Activated naive CD4-positive, alpha-beta T cell treated with anti-CD3 and anti-CD28 coated beads, Interleukin-2, amount 50 U/mL, for 16 hours (primary cell): Measurements from ENCODE around the gene PHLPP1.
"Not testable (repeated sequence)": the region's sequence is repeated elsewhere in the genome, so short reads cannot be mapped to it uniquely, and the experiment has no call there.

Experiments
- DNase-seq: peaks from one replicate; pipeline ENCODE4 v3.0.0-alpha.2; 2020

PHLPP1 gene

DNA sequence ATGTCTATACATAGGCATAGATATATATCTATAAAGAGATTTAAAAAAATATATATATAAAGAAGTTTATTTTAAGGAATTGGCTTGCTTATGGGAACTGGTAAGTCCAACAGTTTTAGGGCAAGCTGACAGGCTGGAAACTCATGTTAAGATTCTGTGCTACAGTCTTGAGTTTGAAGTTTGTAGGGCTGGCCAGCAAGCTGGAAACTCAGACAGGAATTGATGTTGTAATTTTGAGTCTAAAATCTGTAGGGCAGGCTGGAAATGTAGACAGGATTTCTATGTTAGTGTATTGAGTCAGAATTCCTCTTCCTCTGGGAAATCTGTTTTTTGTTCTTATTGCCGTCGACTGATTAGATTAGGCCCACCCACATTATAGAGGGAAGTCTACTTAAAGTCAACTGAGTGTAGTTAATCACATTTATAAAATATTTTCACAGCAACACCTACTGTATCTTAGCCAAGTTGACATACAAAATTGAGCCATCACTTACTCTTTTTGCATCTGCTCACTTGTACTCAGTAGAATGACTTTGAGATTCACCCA is 60.8 kb downstream of the PHLPP1 start:
- DNase-seq, result no peak

DNA sequence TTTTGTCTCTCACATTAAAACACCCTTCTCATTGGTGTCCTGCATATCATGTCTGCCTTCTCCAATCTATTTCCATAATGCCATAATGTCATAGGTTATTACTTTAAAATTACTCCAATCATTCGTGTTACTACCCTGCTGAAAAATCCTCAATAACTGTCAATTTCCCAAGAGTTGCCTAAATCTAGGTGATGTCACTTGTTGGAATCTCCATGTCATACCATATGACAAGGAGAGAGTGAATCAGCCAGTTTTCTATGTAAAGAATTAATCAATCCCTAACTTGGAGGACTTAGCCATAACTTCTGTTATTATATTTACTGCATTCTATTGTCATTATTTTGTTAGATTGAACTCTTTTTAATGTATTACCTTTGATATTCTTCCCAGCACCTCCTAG is 62.5 kb downstream of the PHLPP1 start:
- no peak for DNase-seq

DNA sequence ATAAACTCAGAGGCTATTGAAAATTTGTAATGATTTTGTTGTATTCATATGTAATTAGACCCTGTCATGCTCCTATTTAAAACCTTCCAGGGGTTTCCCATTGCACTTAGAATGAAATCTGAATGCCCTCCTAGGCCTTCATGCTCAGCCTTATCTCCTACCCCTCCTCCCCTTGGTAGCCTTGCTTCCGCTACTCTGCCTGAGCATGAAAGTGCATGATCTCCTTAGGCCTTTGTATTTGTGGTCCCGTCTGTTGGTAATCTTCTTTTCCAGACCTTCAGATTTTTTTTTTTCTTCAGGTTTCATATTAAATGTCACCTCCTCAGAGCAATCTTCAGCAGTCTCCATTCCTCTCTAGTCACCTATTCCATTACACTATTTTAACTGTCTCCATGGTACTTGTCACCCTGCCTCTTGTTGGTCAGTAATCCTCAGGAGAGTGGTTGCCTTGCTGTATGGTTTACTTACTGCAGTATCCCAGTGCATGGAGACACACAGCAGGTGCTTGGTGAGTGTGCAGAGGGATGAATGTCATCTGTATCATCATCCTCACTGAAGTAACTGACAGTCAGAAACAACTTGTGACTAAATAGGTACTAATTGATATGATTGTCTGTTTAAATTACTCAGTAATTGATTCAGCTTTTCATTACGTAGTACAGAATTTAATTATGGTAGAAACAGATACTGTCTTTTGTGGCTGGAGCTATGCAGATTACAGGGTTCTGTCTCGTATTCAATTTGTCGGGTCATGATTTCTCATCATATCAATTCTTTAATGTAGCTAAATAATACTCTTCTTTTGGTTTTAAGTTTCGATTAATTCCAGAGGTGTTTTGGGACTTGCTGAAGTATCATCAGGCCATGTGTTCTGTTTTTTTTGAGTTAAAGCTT is 63.9 kb downstream of the PHLPP1 start:
- DNase-seq, result no peak

DNA sequence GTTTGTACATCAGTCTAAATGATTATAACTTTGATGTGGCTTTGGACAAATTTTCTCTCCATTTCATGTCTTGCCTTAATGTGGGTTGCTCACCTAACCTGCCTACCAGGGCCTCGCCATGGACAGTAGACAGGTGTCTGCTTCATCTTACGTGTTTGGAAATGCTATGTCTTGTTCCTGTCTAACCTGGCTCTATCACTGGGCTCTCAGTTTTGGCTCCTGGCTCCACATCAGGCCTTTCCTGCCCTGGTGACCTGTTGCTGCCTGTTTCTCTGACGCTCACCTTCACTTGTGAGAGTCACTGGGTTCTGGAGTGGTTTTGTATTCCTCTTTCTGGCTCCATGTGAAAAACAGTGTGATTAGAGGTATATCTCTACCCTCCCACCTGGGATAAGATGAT is 65.9 kb downstream of the PHLPP1 start:
- no peak for DNase-seq

DNA sequence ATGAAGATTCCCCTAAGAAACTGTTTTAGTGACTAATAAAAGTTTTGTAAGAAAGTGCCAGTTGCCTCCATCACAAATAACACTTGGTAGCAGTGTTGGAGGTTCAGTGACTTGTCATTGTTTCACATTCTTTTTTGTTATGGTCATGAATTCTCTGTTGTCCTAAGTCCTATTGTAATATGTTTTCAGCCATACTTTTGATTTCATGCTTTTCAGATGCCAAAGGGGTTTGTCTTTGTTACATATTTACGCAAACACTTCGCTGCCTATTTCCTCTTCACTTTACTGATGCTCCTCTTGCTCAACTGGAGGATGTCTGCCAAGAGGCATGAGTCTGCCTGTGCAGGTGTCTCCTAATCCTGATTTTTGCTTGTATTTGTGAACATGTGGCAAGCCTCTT is 66.6 kb downstream of the PHLPP1 start:
- DNase-seq, result no peak

DNA sequence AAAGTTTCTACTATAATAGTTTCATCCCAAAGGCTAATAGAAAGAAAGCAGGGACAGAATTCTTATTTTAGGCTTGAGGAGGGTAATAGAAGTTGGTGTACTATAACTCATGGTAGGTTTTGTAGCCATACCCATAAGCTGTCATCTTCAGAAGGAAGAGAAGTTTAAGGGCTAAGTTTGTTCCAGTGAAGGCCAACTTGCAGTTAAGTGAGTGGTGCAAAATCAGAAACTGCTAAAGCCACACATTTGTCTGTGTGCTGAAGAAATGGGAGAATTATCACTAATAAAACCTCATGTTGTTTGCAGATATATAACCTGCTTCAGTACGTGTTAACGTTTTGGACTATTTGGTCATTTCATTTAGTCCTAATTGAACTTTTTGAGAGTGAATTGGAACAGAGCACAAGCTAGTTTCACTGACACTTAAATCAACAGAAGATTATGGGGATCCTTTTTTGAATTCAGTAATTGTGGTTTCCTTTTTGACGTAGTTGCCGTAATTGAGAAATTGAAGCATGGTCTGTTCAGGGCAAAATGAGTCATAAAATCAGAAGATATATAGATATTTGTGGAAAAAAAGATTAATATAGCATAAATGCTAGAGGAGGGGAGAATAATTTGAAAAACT is 69.1 kb downstream of the PHLPP1 start:
- DNase-seq, result no peak

DNA sequence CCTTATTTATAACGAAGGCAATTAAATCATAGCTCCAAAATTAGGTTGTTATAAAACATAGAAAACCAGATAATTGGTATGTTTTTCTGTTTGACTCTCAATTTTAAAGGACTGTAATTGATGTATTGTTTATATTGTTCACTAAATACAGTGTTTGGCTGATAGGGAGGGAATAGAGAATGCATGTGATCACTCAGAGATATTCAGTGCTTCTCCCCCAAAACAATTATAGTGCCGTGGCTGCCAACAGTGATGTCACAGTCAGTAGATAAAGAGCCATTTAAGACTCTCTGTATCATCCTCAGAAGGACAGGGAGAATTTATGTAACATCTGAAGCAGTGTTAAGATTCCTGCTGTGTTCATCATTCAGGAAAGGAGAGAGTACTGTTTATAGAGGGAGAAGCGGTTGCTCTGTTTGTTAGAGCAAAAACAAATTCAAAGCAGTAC is 69.6 kb downstream of the PHLPP1 start:
- no peak for DNase-seq

DNA sequence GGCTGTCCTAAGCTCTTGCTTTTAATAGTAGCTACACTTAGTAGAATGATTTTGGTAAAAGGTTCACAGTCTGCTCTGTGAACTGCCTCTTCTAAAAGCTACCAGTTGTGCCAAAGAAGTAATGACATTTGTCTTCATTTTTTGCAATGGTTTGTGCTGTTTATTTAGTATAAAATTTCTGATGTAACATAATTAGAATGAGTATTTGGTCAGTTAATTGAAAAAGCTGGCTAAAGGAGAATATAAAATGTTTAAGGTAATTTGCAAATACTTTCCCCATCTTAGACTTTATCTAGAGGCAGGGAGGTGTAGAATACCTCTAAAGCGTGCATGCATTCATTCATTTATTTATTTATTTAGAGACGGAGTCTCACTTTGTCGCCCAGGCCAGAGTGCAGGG is 71.3 kb downstream of the PHLPP1 start:
- no peak for DNase-seq

DNA sequence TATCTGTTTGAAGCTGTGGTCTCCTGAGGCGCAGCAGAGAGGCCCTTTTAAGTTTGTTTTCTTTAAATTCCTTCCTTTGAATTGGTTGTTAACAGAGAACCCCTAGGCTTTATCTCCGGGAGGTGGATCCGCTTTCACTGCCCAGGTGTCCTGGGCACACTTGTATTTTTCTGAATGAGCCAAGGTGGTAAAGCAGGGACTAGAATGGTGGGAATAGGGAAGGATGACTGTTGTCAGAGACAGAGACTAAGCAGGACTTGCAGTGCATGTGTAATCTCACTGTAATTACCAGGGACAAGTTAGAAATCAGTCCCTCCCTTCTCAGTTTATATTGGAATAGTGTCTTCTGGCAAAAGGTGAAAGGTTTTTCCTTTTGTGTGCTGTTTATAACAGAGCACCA is 72.8 kb downstream of the PHLPP1 start:
- DNase-seq, result no peak

DNA sequence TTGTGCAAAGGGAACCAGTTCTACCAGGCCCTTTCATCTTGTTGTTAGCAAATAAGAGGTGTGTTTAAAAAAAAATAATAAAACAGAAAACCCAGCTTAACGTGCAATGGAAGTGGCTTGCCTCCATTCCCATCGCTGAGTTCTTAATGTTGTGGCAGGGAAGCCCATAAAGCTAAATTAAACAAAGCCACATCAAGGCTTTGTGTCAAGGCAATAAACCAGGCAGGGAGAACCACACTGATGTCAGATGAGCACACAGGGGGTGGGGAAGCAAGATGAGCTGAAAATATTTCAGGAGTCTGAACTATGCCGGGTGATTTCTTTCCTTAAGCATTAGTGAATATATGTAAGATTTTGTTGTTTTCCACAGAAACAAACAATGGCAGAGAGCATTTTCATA is 73.5 kb downstream of the PHLPP1 start:
- no peak for DNase-seq

DNA sequence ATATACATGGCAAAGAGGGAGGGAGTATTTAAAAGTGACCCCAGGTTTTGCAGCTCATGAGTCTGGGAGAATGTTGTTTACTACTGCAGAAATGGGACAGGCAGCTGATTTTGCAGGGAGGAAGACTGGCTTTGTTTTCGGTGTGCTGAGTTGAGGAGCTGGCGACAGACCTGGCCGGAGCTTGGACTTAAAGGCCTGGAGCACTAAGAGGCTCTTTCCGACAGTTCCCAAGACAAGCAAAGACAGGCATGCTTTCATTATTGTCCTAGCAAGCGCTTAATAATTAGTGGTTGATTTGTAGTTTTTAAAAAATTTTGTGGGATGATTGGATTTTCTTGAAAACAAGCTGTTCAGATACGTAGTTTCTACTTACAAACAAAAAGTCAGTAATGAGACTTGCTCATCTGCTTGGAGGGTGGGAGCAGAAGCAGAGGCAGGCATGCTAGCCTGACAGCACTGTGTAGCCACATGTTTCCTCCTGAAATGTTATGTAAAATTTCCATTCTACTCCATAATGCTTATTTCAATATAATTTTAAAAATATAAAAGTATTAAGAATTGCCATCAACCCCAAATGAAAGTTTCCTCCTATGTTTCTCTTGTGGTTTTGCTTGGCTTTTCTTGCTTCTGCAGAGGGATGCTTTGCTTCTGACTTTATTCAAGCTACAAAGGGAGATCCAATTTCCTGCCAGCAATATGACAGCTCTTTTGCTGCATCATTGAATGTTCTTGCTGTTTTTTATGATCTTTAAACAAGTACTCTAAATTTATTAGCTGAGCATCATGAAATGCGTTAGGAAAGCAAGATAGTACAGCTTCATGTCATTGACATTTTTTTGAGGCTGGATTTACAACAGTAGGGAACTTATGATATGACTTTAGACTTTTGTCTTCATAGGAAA is 75.8 kb downstream of the PHLPP1 start:
- DNase-seq, result no peak

DNA sequence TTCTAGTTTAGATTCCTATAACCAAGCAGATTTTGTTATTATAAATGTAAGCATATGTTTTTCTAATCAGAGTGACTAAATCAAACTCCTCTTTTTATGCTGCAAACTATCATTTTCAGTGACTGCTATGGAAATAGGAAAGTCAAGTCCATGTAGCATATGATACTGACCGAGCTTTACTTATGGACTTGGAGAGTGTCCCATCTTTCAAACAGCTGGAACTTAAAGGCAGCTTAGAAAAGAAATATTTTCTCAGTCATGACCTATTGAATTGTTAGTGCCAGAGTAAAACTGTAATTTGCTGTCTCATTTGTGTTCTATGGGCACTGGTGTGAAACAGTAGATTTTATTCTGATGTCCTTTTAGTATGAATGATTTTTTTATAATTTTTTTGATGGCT is 76.7 kb downstream of the PHLPP1 start:
- no peak for DNase-seq

DNA sequence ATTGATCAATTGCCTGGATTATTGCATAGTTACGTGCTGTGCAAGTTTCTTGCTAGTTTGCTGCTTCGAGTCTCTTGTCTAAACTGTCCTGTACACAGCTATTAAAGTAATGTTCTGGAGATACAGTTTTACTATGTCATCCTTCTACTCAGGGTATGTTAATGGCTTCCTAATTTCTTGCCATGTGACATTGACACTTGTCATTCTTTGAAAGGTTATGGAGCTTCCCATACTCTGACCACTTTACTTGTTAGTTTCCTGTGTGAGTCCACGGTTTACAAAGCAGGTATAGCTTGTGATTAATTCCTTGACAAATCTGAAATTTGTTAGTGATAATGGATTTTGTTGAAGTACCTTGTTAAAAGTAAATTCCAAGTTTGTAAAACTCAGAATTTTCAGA is 80.5 kb downstream of the PHLPP1 start:
- DNase-seq, result no peak

DNA sequence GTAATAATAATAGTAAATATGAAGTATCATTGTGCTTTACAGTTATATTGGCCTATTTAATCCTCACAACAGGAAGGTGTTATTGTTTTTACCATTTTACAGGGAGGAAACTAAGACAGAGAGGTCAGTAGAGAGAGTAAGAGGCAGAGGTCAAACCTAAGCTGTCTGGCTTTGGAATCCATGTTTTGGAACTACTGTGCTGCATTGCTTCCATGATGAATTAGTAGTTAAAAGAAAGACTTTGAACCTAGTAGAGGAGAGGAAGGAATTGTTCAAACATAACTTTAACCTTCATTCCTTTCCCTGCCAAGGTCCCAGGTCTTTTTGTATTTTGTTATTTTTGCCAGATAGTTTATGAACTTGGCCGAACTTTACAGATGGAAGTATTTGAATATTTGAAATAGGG is 80.9 kb downstream of the PHLPP1 start:
- no peak for DNase-seq

DNA sequence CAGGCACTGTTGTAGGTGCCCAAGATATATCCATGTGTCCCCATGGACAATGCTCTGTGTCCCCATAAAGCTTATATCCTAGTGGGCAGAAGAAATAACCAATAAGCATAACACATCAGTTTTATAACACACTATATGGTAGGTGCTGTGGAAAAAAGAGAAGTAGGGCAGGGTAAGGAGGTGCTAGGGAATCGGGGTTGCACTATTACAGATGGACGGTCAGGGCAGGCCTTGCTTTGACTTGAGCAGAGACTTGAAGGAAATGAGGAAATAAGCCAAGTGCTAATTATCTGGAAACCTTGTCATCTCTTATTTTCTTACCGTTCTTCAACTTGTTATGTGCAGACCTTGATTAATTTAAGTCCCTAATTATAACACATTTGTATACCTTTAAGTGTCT is 82.0 kb downstream of the PHLPP1 start:
- no peak for DNase-seq

DNA sequence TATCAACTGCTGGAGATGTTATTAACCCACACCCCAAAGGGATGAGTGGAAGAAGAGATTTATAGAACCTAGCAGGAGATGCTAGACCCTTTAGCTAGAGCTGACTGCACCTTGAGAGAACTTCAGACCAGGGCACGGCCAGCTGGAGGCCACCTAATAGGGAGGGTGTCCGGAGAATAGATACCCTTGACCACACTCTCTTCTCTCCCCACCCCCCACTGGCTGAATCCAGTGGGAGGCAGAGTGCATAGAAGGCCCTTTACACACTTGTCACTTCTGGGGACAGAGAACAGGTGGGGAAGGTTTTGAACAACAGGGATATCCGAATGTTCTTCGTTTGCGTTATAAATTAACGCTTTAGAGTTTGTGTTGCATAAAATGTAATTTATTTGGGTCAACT is 84.6 kb downstream of the PHLPP1 start:
- DNase-seq, result no peak

DNA sequence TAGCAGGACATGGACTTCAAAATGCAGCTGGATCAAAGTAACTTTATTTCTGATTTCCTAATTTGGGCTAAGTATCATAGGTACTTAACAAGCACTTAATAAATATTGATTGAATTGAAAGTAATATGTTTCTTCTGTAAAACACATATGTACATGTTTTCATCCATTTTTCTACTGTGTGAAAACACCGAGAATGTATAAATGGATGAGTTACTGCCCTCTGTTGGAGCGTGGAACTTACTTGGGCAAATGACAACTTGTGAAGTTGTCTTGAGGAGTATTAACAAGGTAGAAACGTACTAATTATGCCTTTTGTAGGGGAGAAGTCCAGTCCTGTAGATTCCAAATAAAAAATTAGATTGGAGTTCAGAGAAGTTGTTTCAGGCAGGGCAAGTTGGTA is 87.2 kb downstream of the PHLPP1 start:
- DNase-seq, result no peak

DNA sequence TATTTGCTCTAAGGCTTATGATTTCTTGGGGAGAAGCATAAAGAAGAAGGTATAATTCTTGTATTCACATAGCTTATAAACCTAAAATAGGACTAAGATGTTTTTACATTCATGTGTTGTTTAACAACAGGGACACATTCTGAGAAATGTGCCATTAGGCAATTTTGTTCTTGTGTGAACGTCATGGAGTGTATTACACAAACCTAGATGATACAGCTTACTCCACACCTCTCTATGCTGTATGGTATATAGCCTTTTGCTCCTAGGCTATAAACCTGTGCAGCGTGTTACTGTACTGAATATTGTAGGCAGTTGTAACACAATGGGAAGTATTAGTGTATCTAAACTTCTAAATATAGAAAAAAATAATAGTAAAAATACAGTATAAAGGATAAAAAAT is 92.1 kb downstream of the PHLPP1 start:
- no peak for DNase-seq

DNA sequence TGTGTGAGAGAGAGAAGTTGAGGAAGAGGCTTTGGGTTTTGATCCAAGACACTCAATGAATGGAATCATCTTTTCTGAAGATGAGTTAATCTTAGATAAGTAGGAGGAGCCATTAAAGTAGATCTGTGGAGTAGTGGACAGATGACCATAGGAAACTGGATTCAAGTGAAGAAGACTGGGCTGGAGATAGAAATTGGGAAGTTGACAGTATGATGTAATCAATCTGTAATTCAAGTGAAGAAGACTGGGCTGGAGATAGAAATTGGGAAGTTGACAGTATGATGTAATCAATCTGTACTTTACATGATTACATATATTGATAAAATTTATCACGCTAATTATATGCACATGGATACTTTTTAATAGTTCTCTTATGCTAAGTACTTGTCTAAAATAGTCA is 92.8 kb downstream of the PHLPP1 start:
- no peak for DNase-seq

DNA sequence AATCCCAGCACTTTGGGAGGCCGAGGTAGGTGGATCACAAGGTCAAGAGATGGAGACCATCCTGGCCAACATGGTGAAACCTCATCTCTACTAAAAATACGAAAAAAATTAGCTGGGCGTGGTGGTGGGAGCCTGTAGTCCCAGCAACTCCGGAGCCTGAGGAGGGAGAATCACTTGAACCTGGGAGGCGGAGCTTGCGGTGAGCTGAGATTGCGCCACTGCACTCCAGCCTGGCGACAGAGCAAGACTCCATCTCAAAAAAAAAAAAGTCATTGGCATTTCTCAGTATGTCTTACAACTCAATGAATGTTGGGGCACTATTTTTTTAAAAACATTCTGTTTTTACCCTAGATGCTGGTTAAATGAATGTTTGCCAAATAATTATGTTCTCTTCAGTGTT is 94.1 kb downstream of the PHLPP1 start:
- not testable (repeated sequence) for DNase-seq

DNA sequence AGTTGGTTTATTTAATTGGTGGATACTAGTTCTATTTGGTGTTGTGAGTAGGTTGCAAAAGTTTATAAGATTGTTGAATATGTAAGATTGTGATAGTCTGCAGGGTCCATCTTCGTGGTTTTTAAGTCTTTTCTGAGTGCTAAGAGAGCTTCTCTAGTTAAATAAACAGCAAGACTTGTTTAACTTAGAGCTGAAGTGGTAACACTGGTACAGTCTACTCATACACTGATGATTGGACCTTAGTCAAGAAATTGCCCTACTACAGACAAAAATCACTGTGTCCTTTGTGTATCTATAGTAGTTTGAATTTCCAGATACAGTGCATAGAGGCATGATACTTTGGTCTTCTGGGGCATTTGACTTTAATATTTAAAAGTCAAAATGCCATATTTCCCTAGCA is 94.6 kb downstream of the PHLPP1 start:
- DNase-seq, result no peak

DNA sequence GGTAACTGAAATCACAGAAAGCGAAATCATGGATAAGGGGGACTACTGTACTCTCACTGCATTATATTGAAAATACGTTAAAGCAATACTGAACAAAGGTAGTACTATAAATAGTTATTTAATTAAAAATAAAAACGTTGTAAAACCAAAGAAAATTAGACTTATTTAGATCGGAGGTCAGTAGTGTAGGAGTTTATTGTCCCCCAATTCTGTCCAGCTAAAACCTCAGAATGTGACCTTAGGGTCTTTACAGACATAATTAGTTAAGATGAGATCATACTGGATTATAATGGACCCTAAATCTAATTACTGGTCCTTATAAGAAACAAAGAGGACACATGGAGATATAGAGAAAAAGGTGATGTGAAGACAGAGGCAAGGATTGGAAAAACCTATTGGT is 95.3 kb downstream of the PHLPP1 start:
- DNase-seq, result no peak

DNA sequence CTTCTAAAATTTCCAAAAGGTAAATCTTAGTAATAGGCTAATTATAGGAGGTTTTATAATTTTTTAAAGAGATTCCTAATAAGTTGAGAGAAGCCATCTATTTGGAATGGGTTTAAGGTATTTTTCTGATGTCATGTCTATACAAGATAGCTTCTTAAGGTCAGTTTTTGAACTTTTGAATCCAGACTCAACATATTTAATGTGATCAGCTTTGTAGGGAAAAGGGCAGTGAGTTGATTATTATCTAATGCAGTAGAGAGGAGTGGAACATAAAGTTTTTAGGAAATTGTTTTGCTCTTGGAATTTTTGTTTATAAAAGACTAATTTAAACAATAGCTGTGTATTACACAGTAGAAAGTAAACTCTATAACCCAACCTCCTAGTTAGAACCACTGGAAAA is 96.3 kb downstream of the PHLPP1 start:
- DNase-seq, result no peak
